HEK293 (cell line): Measurements from ENCODE around the gene PMP22.

Source experiments
- CTCF ChIA-PET: fragments of 350-600 bp; formaldehyde crosslinking; extraction: SDS; loops from one replicate; lab custom pipeline; 2021; ENCODE audit warnings: antibody characterized with exemption; lab: Yijun Ruan, JAX
- POLR2A ChIA-PET: fragments of 300-600 bp; formaldehyde crosslinking; extraction: SDS; loops from one replicate; lab custom pipeline; 2020; ENCODE audit warnings: antibody characterized with exemption, inconsistent platforms; lab: Yijun Ruan, JAX
- H3K27ac ChIP-seq: fragments of 200-500 bp; sonication (Bioruptor generic); 2 replicates; pipeline ENCODE4 v1.5.1; 2014; ENCODE audit warnings: low read depth, low read length, control low read depth, inconsistent platforms; ENCODE audit errors: extremely low read depth
- H3K36me3 ChIP-seq, 2 experiments: fragments of 200-500 bp in 1 of 2; sonication (Bioruptor generic) in 1 of 2; 1 replicate in 1 of 2; 2 replicates in 1 of 2; pipeline ENCODE4 v1.5.1; 2014 to 2017; ENCODE audit warnings: inconsistent platforms in 2 of 2, low read length in 2 of 2; ENCODE audit not compliant: control insufficient read depth in 2 of 2, insufficient read depth in 1 of 2
- H3K4me1 ChIP-seq: fragments of 200-500 bp; sonication (Bioruptor generic); 2 replicates; pipeline ENCODE4 v1.5.1; 2014; ENCODE audit warnings: mild to moderate bottlenecking, low read length, inconsistent platforms; ENCODE audit not compliant: control insufficient read depth, insufficient read depth
- H3K4me3 ChIP-seq: 2 replicates; pipeline ENCODE4 v1.5.1; 2011; ENCODE audit warnings: low read depth, mild to moderate bottlenecking, control low read depth, low read length, moderate library complexity
- H3K9me3 ChIP-seq: fragments of 200-500 bp; sonication (Bioruptor generic); 2 replicates; pipeline ENCODE4 v1.5.1; 2014; ENCODE audit warnings: low read depth, low read length, inconsistent platforms; ENCODE audit not compliant: control insufficient read depth, insufficient read depth
- HOXA7 ChIP-seq: sonication (generic); formaldehyde crosslinking; IDR thresholded peaks from 2 replicates; pipeline ENCODE4 v1.8.1; 2022; ENCODE audit warnings: missing genetic modification reagents, borderline replicate concordance
- KLF1 ChIP-seq: fragments of 450-650 bp; formaldehyde crosslinking; IDR thresholded peaks from 2 replicates; pipeline ENCODE4 v1.5.1; 2016; ENCODE audit warnings: missing biosample characterization, missing genetic modification characterization
- SETDB1 ChIP-seq: IDR thresholded peaks from one replicate; pipeline ENCODE4 v1.6.1; 2017; ENCODE audit warnings: mild to moderate bottlenecking, low read length, moderate library complexity, mixed read lengths; ENCODE audit not compliant: insufficient read length
- ZBTB21 ChIP-seq: fragments of 450-650 bp; formaldehyde crosslinking; IDR thresholded peaks from 2 replicates; pipeline ENCODE4 v1.5.1; 2017; ENCODE audit warnings: missing biosample characterization, missing genetic modification characterization
- ZNF10 ChIP-seq: fragments of 450-650 bp; formaldehyde crosslinking; IDR thresholded peaks from 2 replicates; pipeline ENCODE4 v1.5.1; 2017; ENCODE audit warnings: missing biosample characterization, missing genetic modification characterization
- ZNF23 ChIP-seq: fragments of 450-650 bp; formaldehyde crosslinking; IDR thresholded peaks from 2 replicates; pipeline ENCODE4 v1.5.1; 2016; ENCODE audit warnings: missing biosample characterization, missing genetic modification characterization, borderline replicate concordance
- ZNF266 ChIP-seq: fragments of 450-650 bp; formaldehyde crosslinking; IDR thresholded peaks from 2 replicates; pipeline ENCODE4 v1.5.1; 2016; ENCODE audit warnings: missing biosample characterization, missing genetic modification characterization, low read depth
- ZNF664 ChIP-seq: fragments of 450-650 bp; formaldehyde crosslinking; IDR thresholded peaks from 2 replicates; pipeline ENCODE4 v1.5.1; 2016; ENCODE audit warnings: missing biosample characterization, missing genetic modification characterization
- TF ChIP-seq, protein P1 (sequence below): fragments of 450-650 bp; formaldehyde crosslinking; IDR thresholded peaks from 2 replicates; pipeline ENCODE4 v1.5.1; 2017; ENCODE audit warnings: missing biosample characterization, mild to moderate bottlenecking, missing genetic modification characterization, moderate library complexity

Gene PMP22

GRCh38 chr17:15181333-15181732, 83.8 kb downstream of the PMP22 start (continued):
- TF ChIP-seq ZBTB21 (tag by site-specific recombination): no peak
- TF ChIP-seq HOXA7 (CRISPR knock-in tag): no peak

- TF ChIP-seq ZNF23 (tag by site-specific recombination) (no peak), ZNF10 (no peak), ZNF664 (tag by site-specific recombination) (no peak), KLF1 (no peak), SETDB1 (no peak), ZNF266 (tag by site-specific recombination) (no peak)
- TF ChIP-seq, protein P1, sequence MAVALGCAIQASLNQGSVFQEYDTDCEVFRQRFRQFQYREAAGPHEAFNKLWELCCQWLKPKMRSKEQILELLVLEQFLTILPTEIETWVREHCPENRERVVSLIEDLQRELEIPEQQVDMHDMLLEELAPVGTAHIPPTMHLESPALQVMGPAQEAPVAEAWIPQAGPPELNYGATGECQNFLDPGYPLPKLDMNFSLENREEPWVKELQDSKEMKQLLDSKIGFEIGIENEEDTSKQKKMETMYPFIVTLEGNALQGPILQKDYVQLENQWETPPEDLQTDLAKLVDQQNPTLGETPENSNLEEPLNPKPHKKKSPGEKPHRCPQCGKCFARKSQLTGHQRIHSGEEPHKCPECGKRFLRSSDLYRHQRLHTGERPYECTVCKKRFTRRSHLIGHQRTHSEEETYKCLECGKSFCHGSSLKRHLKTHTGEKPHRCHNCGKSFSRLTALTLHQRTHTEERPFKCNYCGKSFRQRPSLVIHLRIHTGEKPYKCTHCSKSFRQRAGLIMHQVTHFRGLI (tag by site-specific recombination): no peak
- Histone ChIP-seq H3K4me1 (no peaks in the 10 kb centered on the region), H3K9me3 (no peaks in the 10 kb centered on the region), H3K27ac (no peak overlapping the region), H3K36me3 (no peaks in the 10 kb centered on the region), H3K4me3 (no peak overlapping the region)
- CTCF ChIA-PET: interaction anchor here (0.7 to 1.3 kb wide), 3 partner anchors 14 to 883 kb away, joined by 3 to 4 read pairs (median 4); no protein-coding TSS in a partner anchor
- POLR2A ChIA-PET: no interaction called here
Observed at GRCh38 chr17:15180121-15180561, 85.0 kb downstream of the PMP22 start.
